Nephron (organoid): ENCODE results near the gene F2RL1.
"Not testable (repeated sequence)": the region's sequence is repeated elsewhere in the genome, so short reads cannot be mapped to it uniquely, and the experiment has no call there.

ENCODE experiments used
- H3K27ac Mint-ChIP-seq, 3 experiments: 2 replicates each; pipeline ENCODE4 v1.8.0; 2020; ENCODE audit warnings: mixed read lengths in 3 of 3, mild to moderate bottlenecking in 2 of 3, moderate library complexity in 1 of 3
- H3K27me3 Mint-ChIP-seq: 2 replicates; pipeline ENCODE4 v1.8.0; 2021; ENCODE audit warnings: low read depth, mild to moderate bottlenecking, moderate library complexity, mixed read lengths
- H3K36me3 Mint-ChIP-seq: 2 replicates; pipeline ENCODE4 v1.8.0; 2020; ENCODE audit warnings: low read depth, mixed read lengths
- H3K4me1 Mint-ChIP-seq: 2 replicates; pipeline ENCODE4 v1.8.0; 2020; ENCODE audit warnings: mixed read lengths
- H3K4me3 Mint-ChIP-seq, 3 experiments: 2 replicates each; pipeline ENCODE4 v1.8.0; 2020; ENCODE audit warnings: mild to moderate bottlenecking in 3 of 3, mixed read lengths in 3 of 3, moderate library complexity in 2 of 3
- H3K9me3 Mint-ChIP-seq: 2 replicates; pipeline ENCODE4 v1.8.0; 2020; ENCODE audit warnings: mixed read lengths
- CTCF ChIP-seq, 3 experiments: fragments of 200-600 bp; sonication (generic); IDR thresholded peaks; one replicate each; pipeline ENCODE4 v1.5.0; 2021; ENCODE audit warnings: antibody characterized with exemption in 3 of 3; ENCODE audit not compliant: unreplicated experiment in 3 of 3

Gene F2RL1

GRCh38 chr5:76816110-76816831 lies 2.6 kb upstream of the F2RL1 start:
- Mint-ChIP-seq H3K27me3 (peaks cover 60% of the 10 kb centered on the region), H3K9me3 (peaks cover under 1% of the 10 kb centered on the region), H3K4me3 (no peak overlapping the region), H3K36me3 (no peaks in the 10 kb centered on the region), H3K4me1 (peaks cover 5% of the 10 kb centered on the region), H3K27ac (no peak overlapping the region)
- TF ChIP-seq CTCF (IDR thresholded peaks at IDR 0.05; ENCODE audit: unreplicated experiment in 3 of 3) = no peak

- no peak for TF ChIP-seq CTCF (IDR thresholded peaks at IDR 0.05; ENCODE audit: unreplicated experiment in 3 of 3)
- H3K27ac Mint-ChIP-seq = peak overlapping the region; percentile 47 to 85 (median 71)
- peaks cover 78% of the 10 kb centered on the region for H3K27me3 Mint-ChIP-seq
- H3K9me3 Mint-ChIP-seq = no peaks in the 10 kb centered on the region
- H3K4me1 Mint-ChIP-seq = peaks cover 5% of the 10 kb centered on the region
- peaks cover 3% of the 10 kb centered on the region for H3K36me3 Mint-ChIP-seq
- H3K4me3 Mint-ChIP-seq = peak overlapping the region; percentile 80 to 84 (median 81)
Observed at GRCh38 chr5:76819851-76820525, 1.2 kb downstream of the F2RL1 start.

GRCh38 chr5:76820526-76820890 lies 1.7 kb downstream of the F2RL1 start:
- peaks cover 3% of the 10 kb centered on the region for H3K36me3 Mint-ChIP-seq
- peaks cover 74% of the 10 kb centered on the region for H3K27me3 Mint-ChIP-seq
- no peaks in the 10 kb centered on the region for H3K9me3 Mint-ChIP-seq
- TF ChIP-seq CTCF (IDR thresholded peaks at IDR 0.05; ENCODE audit: unreplicated experiment in 3 of 3) = no peak
- H3K4me3 Mint-ChIP-seq = peak overlapping the region; percentile 80 to 84 (median 81)
- peak overlapping the region; percentile 47 to 85 (median 71) for H3K27ac Mint-ChIP-seq
- peaks cover 5% of the 10 kb centered on the region for H3K4me1 Mint-ChIP-seq

GRCh38 chr5:76821136-76821535 lies 2.3 kb downstream of the F2RL1 start:
- no peak for TF ChIP-seq CTCF (IDR thresholded peaks at IDR 0.05; ENCODE audit: unreplicated experiment in 3 of 3)
- Mint-ChIP-seq H3K9me3 (no peaks in the 10 kb centered on the region), H3K36me3 (peaks cover 3% of the 10 kb centered on the region), H3K4me1 (peaks cover 5% of the 10 kb centered on the region), H3K27me3 (peaks cover 67% of the 10 kb centered on the region), H3K4me3 (peak overlapping the region; percentile 80 to 84 (median 81)), H3K27ac (peak overlapping the region; percentile 47 to 85 (median 71))

- Mint-ChIP-seq H3K4me3 (peak overlapping the region in 2 of 3 experiments; percentile 10 to 69), H3K27me3 (peaks cover 56% of the 10 kb centered on the region), H3K27ac (peak overlapping the region; percentile 62 to 91 (median 85))
- not testable (repeated sequence) for H3K9me3 Mint-ChIP-seq, H3K4me1 Mint-ChIP-seq, H3K36me3 Mint-ChIP-seq
Observed at GRCh38 chr5:76822105-76822731, 3.4 kb downstream of the F2RL1 start.

- not testable (repeated sequence) for H3K4me1 Mint-ChIP-seq, H3K36me3 Mint-ChIP-seq, H3K27ac Mint-ChIP-seq, H3K4me3 Mint-ChIP-seq, H3K9me3 Mint-ChIP-seq
- H3K27me3 Mint-ChIP-seq = peaks cover 20% of the 10 kb centered on the region
Observed at GRCh38 chr5:76826416-76826815, 7.6 kb downstream of the F2RL1 start.
